PC-9 (cell line): Measurements from ENCODE around the gene FES. TPM values are rescaled to one million over a fixed set of nuclear protein-coding genes. Genes with fewer than 3 reads are reported as not detected.
"Not testable (repeated sequence)": the region's sequence is repeated elsewhere in the genome, so short reads cannot be mapped to it uniquely, and the experiment has no call there.

Experiments used
- BruUV-seq: library from RNA; stranded (reverse); fragments of 400-500 nt; replicated peaks from 2 replicates; lab custom pipeline; 2021; lab: Mats Ljungman, UMichigan
- CTCF ChIA-PET: fragments of 300-600 bp; sonication (Branson Sonifier 250); formaldehyde crosslinking; loops from one replicate; lab custom pipeline; 2022; ENCODE audit warnings: antibody characterized with exemption; lab: Charles Lee
- POLR2A ChIA-PET: fragments of 300-600 bp; sonication (Branson Sonifier 250); formaldehyde crosslinking; loops from one replicate; lab custom pipeline; 2022; ENCODE audit warnings: antibody characterized with exemption; ENCODE audit not compliant: unreplicated experiment; lab: Charles Lee
- DNase-seq, 2 experiments: peaks; one replicate each; pipeline versions ENCODE4 v3.0.0 to v3.0.0-alpha.2; 2015 to 2022; ENCODE audit warnings: mixed read lengths in 1 of 2
- H2AFZ ChIP-seq: fragments of 200-600 bp; sonication (generic); 2 replicates; pipeline ENCODE4 v1.8.1; 2017; ENCODE audit warnings: antibody characterized with exemption
- H3F3A ChIP-seq: fragments of 200-600 bp; sonication (generic); 2 replicates; pipeline ENCODE4 v1.8.1; 2017; ENCODE audit warnings: antibody characterized with exemption, mild to moderate bottlenecking, low read depth; ENCODE audit not compliant: insufficient read depth
- H3K27ac ChIP-seq: fragments of 200-600 bp; sonication (generic); 2 replicates; pipeline ENCODE4 v1.6.1; 2016; ENCODE audit warnings: mixed run types
- H3K27me3 ChIP-seq: fragments of 200-600 bp; sonication (generic); 2 replicates; pipeline ENCODE4 v1.6.1; 2016; ENCODE audit warnings: low read depth, mixed run types; ENCODE audit not compliant: insufficient read depth
- H3K36me3 ChIP-seq: fragments of 200-600 bp; sonication (generic); 2 replicates; pipeline ENCODE4 v1.6.1; 2016; ENCODE audit warnings: low read depth, mixed run types
- H3K4me1 ChIP-seq: fragments of 200-600 bp; sonication (generic); replicated peaks from 2 replicates; pipeline ENCODE4 v1.6.1; 2016; ENCODE audit warnings: mixed run types; ENCODE audit not compliant: insufficient read depth
- H3K4me2 ChIP-seq: fragments of 200-600 bp; sonication (generic); 2 replicates; pipeline ENCODE4 v1.6.1; 2017; ENCODE audit warnings: mixed run types
- H3K4me3 ChIP-seq: fragments of 200-600 bp; sonication (generic); 2 replicates; pipeline ENCODE4 v1.6.1; 2016; ENCODE audit warnings: mixed run types
- H3K79me2 ChIP-seq: fragments of 200-600 bp; sonication (generic); 2 replicates; pipeline ENCODE4 v1.6.1; 2017; ENCODE audit warnings: low read depth, mixed run types
- H3K9me2 ChIP-seq: fragments of 200-600 bp; sonication (generic); 2 replicates; pipeline ENCODE4 v1.8.1; 2017; ENCODE audit warnings: mild to moderate bottlenecking; ENCODE audit not compliant: insufficient read depth
- H3K9me3 ChIP-seq: fragments of 200-600 bp; sonication (generic); 2 replicates; pipeline ENCODE4 v1.8.1; 2016; ENCODE audit warnings: low read depth; ENCODE audit not compliant: insufficient read depth
- H4K20me1 ChIP-seq: fragments of 200-600 bp; sonication (generic); 2 replicates; pipeline ENCODE4 v1.8.1; 2017; ENCODE audit not compliant: insufficient read depth
- EZH2 ChIP-seq: fragments of 200-600 bp; sonication (generic); IDR thresholded peaks from 2 replicates; pipeline ENCODE4 v1.8.0; 2017; ENCODE audit warnings: antibody characterized with exemption, low read depth
- intact Hi-C: fragments of 100-400 bp; cut with micrococcal nuclease; formaldehyde crosslinking; loops from one replicate; pipeline ENCODE4 v1.10.0; 2022; ENCODE audit not compliant: unreplicated experiment
- total RNA-seq: library from RNA; stranded (reverse); gene quantifications from 2 replicates; pipeline ENCODE4 v1.2.3, GENCODE V29; 2021
- TF ChIP-seq, protein P1 (sequence below): fragments of 200-600 bp; sonication (generic); conservative IDR thresholded peaks from 2 replicates; pipeline ENCODE4 v1.6.1; 2017; ENCODE audit warnings: mixed run types, antibody characterized with exemption, mild to moderate bottlenecking, moderate library complexity

The FES gene
- total RNA-seq, 1 experiment from 2014 or later = 3.8 TPM

DNA sequence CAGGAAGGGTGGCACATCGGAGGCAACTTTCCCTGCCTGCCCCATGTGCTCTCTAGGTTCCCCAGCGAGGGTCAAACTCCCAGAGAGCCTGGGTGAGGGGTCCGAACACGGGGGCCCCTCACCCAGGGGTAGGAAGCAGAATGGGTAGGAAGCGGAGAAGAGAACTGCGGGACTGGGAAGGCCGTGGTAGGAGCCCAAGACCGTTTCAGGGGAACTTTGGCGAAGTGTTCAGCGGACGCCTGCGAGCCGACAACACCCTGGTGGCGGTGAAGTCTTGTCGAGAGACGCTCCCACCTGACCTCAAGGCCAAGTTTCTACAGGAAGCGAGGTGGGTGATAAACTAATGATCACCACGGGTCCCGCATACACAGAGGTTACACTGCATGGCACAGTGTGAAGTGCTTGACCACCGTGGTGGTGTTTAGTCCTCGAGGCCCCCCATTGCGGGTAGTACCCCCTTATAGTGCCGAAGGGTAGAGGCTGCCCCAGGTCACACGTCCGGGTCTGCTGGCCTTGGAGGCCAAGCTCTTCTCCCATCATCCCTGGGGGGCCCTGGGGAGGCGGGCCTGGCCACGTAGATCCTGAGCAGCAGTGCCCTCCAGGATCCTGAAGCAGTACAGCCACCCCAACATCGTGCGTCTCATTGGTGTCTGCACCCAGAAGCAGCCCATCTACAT, 8.3 kb downstream of the FES start:
- Histone ChIP-seq H3K79me2 (no peaks in the 10 kb centered on the region), H3K36me3 (no peaks in the 10 kb centered on the region), H3K4me1 (no peaks in the 10 kb centered on the region), H3K4me3 (no peak overlapping the region), H3K9me3 (no peaks in the 10 kb centered on the region), H3K27ac (no peak overlapping the region), H3K27me3 (no peaks in the 10 kb centered on the region), H2AFZ (no peak overlapping the region), H3K9me2 (no peaks in the 10 kb centered on the region), H4K20me1 (no peaks in the 10 kb centered on the region), H3F3A (no peaks in the 10 kb centered on the region), H3K4me2 (no peak overlapping the region)
- DNase-seq = no peak
- ChIA-PET POLR2A (no interaction called here), CTCF (no interaction called here)
- TF ChIP-seq, protein P1, sequence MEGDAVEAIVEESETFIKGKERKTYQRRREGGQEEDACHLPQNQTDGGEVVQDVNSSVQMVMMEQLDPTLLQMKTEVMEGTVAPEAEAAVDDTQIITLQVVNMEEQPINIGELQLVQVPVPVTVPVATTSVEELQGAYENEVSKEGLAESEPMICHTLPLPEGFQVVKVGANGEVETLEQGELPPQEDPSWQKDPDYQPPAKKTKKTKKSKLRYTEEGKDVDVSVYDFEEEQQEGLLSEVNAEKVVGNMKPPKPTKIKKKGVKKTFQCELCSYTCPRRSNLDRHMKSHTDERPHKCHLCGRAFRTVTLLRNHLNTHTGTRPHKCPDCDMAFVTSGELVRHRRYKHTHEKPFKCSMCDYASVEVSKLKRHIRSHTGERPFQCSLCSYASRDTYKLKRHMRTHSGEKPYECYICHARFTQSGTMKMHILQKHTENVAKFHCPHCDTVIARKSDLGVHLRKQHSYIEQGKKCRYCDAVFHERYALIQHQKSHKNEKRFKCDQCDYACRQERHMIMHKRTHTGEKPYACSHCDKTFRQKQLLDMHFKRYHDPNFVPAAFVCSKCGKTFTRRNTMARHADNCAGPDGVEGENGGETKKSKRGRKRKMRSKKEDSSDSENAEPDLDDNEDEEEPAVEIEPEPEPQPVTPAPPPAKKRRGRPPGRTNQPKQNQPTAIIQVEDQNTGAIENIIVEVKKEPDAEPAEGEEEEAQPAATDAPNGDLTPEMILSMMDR = no peak
- TF ChIP-seq EZH2 = no peak
- intact Hi-C loops = no loop called here
- BruUV-seq = no TSS peak

DNA sequence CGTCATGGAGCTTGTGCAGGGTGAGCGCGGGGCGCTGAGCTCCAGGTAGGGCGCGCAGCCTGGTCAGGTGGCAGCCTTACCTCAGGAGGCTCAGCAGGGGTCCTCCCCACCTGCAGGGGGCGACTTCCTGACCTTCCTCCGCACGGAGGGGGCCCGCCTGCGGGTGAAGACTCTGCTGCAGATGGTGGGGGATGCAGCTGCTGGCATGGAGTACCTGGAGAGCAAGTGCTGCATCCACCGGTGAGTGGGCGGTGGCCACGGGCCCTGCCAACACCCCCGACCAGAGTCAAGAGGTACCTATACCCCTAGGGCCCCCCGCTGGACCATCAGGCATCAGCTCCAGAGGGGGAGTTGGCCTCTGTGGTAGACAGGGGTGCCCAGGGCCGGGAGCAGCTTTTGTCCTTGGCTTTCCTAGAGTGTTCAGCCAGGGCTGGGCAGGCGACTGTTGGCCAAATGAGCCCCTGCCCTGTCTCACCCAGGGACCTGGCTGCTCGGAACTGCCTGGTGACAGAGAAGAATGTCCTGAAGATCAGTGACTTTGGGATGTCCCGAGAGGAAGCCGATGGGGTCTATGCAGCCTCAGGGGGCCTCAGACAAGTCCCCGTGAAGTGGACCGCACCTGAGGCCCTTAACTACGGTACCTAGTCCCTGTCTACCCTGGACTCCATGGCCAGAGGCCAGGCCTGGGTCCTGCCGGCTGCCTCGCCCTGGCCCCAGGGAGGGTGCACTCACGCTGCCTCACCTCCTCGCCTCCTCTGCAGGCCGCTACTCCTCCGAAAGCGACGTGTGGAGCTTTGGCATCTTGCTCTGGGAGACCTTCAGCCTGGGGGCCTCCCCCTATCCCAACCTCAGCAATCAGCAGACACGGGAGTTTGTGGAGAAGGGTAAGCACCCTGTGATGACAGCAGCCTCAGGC, 9.1 kb downstream of the FES start:
- TF ChIP-seq, protein P1 = no peak; the same call in 1 of the 2 replicates
- TF ChIP-seq EZH2 = no peak
- BruUV-seq = no TSS peak
- no peak overlapping the region for H3K4me2 ChIP-seq
- POLR2A ChIA-PET = no interaction called here
- no peaks in the 10 kb centered on the region for H3K36me3 ChIP-seq
- no peak for DNase-seq
- no peak overlapping the region for H2AFZ ChIP-seq
- H3K27ac ChIP-seq = no peak overlapping the region
- intact Hi-C loops = no loop called here
- H4K20me1 ChIP-seq = no peaks in the 10 kb centered on the region
- H3K4me1 ChIP-seq = no peaks in the 10 kb centered on the region
- no peaks in the 10 kb centered on the region for H3K9me3 ChIP-seq
- H3K79me2 ChIP-seq = no peaks in the 10 kb centered on the region
- CTCF ChIA-PET = no interaction called here
- H3K4me3 ChIP-seq = no peak overlapping the region
- H3F3A ChIP-seq = no peaks in the 10 kb centered on the region
- H3K27me3 ChIP-seq = no peaks in the 10 kb centered on the region
- H3K9me2 ChIP-seq = no peaks in the 10 kb centered on the region

DNA sequence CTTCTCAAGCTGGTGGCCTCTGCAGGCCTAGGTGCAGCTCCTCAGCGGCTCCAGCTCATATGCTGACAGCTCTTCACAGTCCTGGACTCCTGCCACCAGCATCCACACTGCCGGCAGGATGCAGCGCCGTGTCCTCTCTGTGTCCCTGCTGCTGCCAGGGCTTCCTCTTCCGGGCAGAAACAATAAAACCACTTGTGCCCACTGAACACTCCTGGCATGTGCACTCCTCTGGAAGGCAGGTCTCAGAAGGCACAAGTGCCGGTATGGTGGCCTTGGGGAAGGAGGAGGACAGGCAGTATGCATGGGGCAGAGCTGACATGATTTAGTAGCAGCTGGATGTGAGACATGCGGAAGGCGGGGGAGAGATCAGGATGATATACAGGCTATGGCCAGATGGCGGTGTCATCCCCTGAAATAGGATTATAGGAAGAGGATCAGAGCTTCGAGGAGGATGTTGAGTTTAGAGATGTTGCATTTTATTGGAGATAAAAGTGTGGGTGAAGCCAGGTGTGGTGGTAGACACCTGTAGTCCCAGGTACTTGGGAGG, 11.3 kb downstream of the FES start:
- H3K4me1 ChIP-seq = no peaks in the 10 kb centered on the region
- no peak overlapping the region for H2AFZ ChIP-seq
- H3K9me2 ChIP-seq = no peaks in the 10 kb centered on the region
- H3K4me3 ChIP-seq = no peak overlapping the region
- ChIA-PET CTCF (no interaction called here), POLR2A (interaction anchor here (0.6 kb wide), 2 partner anchors 12 to 73 kb away, joined by 3 to 11 read pairs; no protein-coding TSS in a partner anchor)
- H3K9me3 ChIP-seq = no peaks in the 10 kb centered on the region
- no TSS peak for BruUV-seq
- intact Hi-C loops = no loop called here
- H3K27me3 ChIP-seq = no peaks in the 10 kb centered on the region
- H3K4me2 ChIP-seq = no peak overlapping the region
- no peak for TF ChIP-seq EZH2
- H3K36me3 ChIP-seq = no peaks in the 10 kb centered on the region
- H3K79me2 ChIP-seq = no peaks in the 10 kb centered on the region
- no peaks in the 10 kb centered on the region for H3F3A ChIP-seq
- H4K20me1 ChIP-seq = no peaks in the 10 kb centered on the region
- no peak for DNase-seq
- no peak overlapping the region for H3K27ac ChIP-seq

DNA sequence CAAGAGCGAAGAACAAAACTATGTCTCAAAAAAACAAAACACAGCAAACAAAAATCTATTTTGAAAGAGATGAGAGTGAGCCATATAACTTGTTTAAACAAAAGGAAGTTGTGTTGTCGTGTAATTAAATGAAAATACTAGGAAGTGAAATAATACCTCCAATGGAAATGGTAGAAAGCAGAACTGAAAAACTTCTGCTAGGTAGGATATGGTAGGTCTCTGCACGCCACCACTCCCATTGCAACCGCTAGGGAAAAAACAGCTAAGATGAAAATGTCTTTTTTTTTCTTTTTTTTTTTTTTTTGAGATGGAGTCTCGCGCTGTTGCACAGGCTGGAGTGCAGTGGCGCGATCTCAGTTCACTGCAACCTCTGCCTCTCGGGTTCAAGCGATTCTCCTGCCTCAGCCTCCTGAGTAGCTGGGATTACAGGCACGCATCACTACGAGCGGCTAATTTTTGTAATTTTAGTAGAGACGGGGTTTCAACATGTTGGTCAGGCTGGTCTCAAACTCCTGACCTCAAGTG, 12.9 kb downstream of the FES start:
- H3K79me2 ChIP-seq, H3F3A ChIP-seq, DNase-seq, H3K4me3 ChIP-seq, intact Hi-C loops, H3K9me2 ChIP-seq, CTCF ChIA-PET, H2AFZ ChIP-seq, H3K27me3 ChIP-seq, BruUV-seq, H4K20me1 ChIP-seq, H3K27ac ChIP-seq, POLR2A ChIA-PET, H3K36me3 ChIP-seq, H3K4me2 ChIP-seq, H3K4me1 ChIP-seq, H3K9me3 ChIP-seq: not testable (repeated sequence)
